NCI-H2081 treated with DMSO at 0.1 percent for 48 hours (cell line): Measurements from ENCODE around the gene GAGE12D.
"Not testable (repeated sequence)": the region's sequence is repeated elsewhere in the genome, so short reads cannot be mapped to it uniquely, and the experiment has no call there.

Experiments
- DNase-seq: peaks from one replicate; lab custom pipeline; 2025; lab: John Stamatoyannopoulos, UW

GAGE12D gene

GRCh38 chrX:49541433-49541832 is at the start of gene GAGE12D:
TSS of gene GAGE12D (plus strand) at chrX:49541733. CDS start at chrX:49542888, 1,155 bp downstream.
- DNase-seq = not testable (repeated sequence)

GRCh38 chrX:49531877-49532276 is 9.7 kb upstream of the GAGE12D start, which contains the start of gene GAGE12C:
TSS of gene GAGE12C (plus strand) at chrX:49532177. CDS start at chrX:49533332, 1,155 bp downstream.
- DNase-seq = not testable (repeated sequence)

- DNase-seq = not testable (repeated sequence)
Observed at GRCh38 chrX:49550989-49551388, 9.5 kb downstream of the GAGE12D start, which contains the start of gene GAGE12E. TSS of gene GAGE12E (plus strand) at chrX:49551289. CDS start at chrX:49552444, 1,155 bp downstream.

- not testable (repeated sequence) for DNase-seq
Observed at GRCh38 chrX:49560542-49560941, 19.0 kb downstream of the GAGE12D start, which contains the start of gene GAGE12F. TSS of gene GAGE12F (plus strand) at chrX:49560842. CDS start at chrX:49561997, 1,155 bp downstream.

GRCh38 chrX:49568728-49569127 is 27.2 kb downstream of the GAGE12D start:
- DNase-seq = not testable (repeated sequence)

GRCh38 chrX:49569152-49569551 is 27.6 kb downstream of the GAGE12D start:
- DNase-seq = not testable (repeated sequence)

GRCh38 chrX:49570100-49570499 is 28.6 kb downstream of the GAGE12D start, which contains the start of gene GAGE12G:
TSS of gene GAGE12G (plus strand) at chrX:49570400. CDS start at chrX:49571555, 1,155 bp downstream.
- DNase-seq = not testable (repeated sequence)

- DNase-seq = not testable (repeated sequence)
Observed at GRCh38 chrX:49579649-49580048, 38.1 kb downstream of the GAGE12D start, which contains the start of gene GAGE12H. TSS of gene GAGE12H (plus strand) at chrX:49579949. CDS start at chrX:49581104, 1,155 bp downstream.

GRCh38 chrX:49589196-49589595 is 47.7 kb downstream of the GAGE12D start, which contains the start of gene GAGE2A:
TSS of gene GAGE2A (plus strand) at chrX:49589496. CDS start at chrX:49590651, 1,155 bp downstream.
- not testable (repeated sequence) for DNase-seq

GRCh38 chrX:49589769-49590478 is 48.4 kb downstream of the GAGE12D start:
- DNase-seq = not testable (repeated sequence)

GRCh38 chrX:49590488-49590887 is 49.0 kb downstream of the GAGE12D start:
- not testable (repeated sequence) for DNase-seq
